ENCODE measurements around the gene RNF44. TPM values are rescaled to one million over a fixed set of nuclear protein-coding genes. Genes with fewer than 3 reads are reported as not detected.
"Not testable (repeated sequence)": the region's sequence is repeated elsewhere in the genome, so short reads cannot be mapped to it uniquely, and the experiment has no call there.

Gene RNF44
- total RNA-seq, 1 donor from 2014 or later, result 9.8 TPM

DNA sequence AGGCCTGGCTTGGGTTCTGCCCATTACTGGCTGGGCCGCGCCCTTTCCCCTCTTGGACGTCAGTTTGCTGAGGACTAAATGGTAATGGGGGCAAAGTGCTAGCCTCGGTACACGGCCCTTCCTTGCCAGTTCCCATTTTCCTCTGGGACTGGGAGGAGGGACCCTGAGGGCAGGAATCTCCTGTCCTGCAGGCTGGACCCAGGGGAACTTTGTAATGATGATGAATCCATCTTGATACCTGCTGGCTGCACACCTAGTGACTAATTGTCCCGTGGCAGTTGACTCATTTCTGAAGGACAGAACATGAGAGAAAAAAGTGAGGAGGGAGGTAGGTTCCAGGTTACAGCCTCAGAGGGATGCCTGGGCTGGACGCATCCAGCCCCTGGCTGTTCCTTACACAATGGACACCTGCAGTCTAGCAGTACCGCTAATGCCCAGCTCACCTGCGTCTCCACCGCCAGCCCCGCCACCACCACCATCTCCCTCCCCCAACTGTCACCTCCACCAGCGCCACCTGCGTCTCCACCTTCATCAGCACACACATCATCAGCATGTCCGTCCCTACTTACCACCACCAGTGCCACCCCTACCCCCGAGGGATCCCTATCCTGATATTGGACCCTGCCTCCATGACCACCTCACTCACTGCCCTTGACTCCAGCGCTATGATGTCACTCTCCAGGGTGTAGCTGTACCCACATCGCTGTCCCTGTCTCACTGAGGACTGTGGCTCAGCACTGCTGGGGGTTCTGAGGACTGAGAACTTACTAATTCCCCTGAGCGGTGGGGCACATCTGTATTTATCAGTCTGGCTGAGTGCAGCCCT, 16.3 kb upstream of the RNF44 start:
- DNase-seq (ENCODE audit: low spot score in 2 of 2) (no peak), FAIRE-seq (no peak)

GRCh38 chr5:176552332-176552869, 15.2 kb upstream of the RNF44 start:
- no peak for DNase-seq (ENCODE audit: low spot score in 2 of 2)
- no peak for FAIRE-seq

GRCh38 chr5:176550937-176551336, 13.7 kb upstream of the RNF44 start:
- DNase-seq (ENCODE audit: low spot score in 2 of 2); FAIRE-seq: not testable (repeated sequence)

DNA sequence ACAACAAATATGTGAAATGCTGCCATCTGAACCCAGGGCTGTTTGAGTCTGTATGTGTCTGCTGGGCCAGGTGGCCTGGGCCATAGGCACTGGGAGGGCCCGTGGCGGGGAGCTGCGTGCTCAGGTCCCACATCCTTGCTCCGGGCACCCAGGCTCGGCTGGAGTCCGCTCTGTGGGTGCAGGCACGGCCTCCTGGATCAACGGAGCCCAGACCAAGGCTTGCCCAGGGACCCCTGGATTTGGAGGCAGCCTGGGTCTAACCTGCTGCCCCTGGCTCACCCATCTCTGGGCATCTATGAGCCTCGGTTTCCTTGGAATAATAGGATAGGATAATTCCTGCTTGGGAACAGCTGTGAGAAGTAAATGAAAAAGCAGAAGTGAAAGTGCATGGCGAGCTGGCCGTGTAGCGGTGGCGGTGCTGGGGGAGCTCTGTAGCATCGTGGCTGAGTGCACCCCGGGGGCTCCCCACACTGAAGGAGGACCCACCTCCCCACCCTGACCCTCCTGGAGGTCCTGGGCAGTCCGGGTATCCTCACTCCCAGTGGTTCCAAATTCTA, 13.2 kb upstream of the RNF44 start:
- DNase-seq (ENCODE audit: low spot score in 2 of 2), result no peak
- FAIRE-seq, result no peak

- DNase-seq (ENCODE audit: low spot score in 2 of 2) (no peak), FAIRE-seq (no peak)
Observed at GRCh38 chr5:176549871-176550270, 12.7 kb upstream of the RNF44 start.

GRCh38 chr5:176548967-176549444, 11.8 kb upstream of the RNF44 start, which contains the start of gene CDHR2:
Gene CDHR2, plus strand, starts transcription at chr5:176549342. Its CDS starts 16,011 bp downstream, at chr5:176565353.
- DNase-seq (ENCODE audit: low spot score in 2 of 2) (no peak), FAIRE-seq (no peak)

- DNase-seq (ENCODE audit: low spot score in 2 of 2) (no peak), FAIRE-seq (no peak)
Observed at GRCh38 chr5:176547802-176548201, 10.6 kb upstream of the RNF44 start.

DNA sequence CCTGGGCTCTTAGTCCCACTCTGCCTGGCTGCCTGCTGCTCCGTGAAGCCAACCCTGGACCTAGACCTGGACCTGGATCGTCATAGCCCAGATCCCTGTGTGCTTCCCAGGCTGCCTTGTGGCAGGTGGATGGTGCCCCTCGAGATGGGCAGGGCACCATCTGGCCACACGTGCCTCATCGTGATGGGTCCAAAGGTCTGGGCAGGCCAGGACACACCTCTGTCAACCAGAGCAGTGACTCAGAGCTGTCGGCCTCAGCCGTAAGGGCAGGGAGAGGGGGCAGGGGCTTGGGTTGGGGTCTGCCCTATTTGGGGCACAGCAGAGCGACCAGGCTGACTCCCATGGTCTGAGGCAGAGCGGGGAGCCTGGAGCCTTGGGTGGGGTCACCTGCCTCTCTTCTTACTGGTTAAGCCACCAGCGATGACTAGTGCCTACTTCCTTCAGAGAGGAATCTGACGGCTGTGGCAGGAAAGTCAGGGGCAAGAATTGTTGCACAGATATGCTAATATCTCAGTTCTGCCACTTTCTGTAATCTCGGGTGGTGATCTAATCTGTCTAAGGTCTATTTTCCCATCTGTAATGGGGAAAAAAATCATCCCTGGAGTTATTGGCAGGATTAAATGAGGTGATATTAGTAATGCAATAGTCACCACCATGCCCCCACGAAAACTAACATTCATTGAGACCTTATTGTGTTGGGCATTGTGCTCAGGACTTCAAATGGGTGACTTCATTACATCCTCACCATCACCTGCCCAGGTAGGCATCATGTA, 8.7 kb upstream of the RNF44 start:
- no peak for FAIRE-seq
- no peak for DNase-seq (ENCODE audit: low spot score in 2 of 2)

GRCh38 chr5:176545388-176545736, 8.2 kb upstream of the RNF44 start:
- DNase-seq (ENCODE audit: low spot score in 2 of 2) (no peak), FAIRE-seq (no peak)

DNA sequence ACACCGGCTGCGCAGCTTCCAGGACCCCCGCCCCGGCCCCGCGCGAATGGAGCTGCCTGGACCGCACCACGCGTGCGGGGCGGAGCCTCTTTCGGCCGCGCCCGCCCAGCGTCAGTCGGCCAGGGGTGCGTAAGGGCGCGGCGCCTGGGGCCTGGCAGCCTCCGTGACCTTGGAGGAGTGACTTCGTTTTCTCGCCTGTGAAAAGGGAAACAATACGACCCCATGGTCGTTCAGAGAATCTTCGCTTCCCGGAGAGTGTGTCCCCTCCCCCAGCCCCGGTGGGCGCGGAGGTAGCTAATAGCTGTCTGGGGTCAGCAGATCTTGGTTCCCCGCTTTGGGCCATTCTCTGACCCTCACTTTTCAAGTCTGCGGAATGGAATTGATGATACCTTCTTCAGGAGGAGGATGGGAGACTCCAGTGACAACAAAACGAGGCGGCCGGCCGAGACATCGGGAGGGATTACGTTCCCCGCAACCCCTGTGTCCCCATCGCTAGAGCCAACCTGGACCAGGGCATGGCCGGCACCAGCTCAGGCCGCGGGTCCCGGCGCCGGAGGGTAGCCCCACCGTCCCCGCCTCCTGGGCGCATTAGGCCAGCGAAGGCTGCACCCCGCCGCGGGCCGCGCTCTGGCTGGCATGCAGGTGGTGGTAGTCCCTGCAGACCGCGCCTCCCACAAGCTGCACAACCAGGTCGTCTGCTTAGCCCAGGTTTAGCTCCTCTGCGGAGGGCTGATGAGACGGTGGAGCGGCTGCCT, 6.4 kb upstream of the RNF44 start:
- DNase-seq (ENCODE audit: low spot score in 2 of 2), result peak; percentile 58 to 66

GRCh38 chr5:176542596-176543427, 5.6 kb upstream of the RNF44 start:
- FAIRE-seq, result no peak
- peak in 1 of 2 donors; percentile 58 for DNase-seq (ENCODE audit: low spot score in 2 of 2)

More for the DNA sequence above, 6.4 kb upstream of the RNF44 start:
- FAIRE-seq, result no peak

- no peak for DNase-seq (ENCODE audit: low spot score in 2 of 2)
- FAIRE-seq, result no peak
Observed at GRCh38 chr5:176542135-176542595, 5.0 kb upstream of the RNF44 start.

DNA sequence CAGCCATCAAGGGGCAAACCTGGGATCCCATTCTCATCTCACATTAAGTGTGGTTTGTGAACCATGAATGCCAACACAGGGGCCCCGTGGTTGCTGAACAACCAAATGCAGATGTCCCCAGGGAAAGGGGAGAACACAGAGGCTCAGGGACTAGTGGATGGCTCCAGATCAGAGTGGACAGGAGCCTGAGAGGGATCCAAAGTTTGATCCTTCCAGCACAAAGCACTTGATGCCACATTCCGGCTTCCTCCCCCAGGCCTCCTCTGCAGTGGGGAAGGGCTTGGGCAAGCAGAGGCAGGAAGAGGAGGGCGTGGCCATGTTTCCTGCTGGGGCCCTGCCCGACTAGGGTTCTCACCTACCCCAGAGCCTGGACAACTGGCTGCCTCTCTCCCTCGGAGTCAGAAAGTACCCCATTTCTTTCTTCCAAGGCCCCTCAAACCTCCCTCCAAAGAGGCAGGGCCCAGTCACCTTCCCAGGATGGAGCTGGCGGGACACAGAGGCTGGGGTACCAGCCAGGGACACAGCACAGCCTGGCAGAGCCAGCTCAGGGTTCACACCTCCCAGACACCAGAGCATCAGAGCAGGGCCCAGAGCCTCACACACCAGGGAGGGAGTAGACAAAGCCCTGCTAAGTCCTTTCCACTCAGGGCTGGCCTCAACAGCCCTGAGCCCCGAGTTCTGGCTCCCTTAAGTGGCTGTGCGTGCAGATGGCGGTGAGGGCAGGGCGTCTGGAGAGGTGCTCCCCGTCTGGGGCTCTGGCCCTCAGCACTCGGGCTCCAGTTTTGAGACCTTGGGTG, 4.3 kb upstream of the RNF44 start:
- DNase-seq (ENCODE audit: low spot score in 2 of 2), result no peak
- no peak for FAIRE-seq

GRCh38 chr5:176540956-176541337, 3.7 kb upstream of the RNF44 start:
- no peak for FAIRE-seq
- no peak for DNase-seq (ENCODE audit: low spot score in 2 of 2)

- FAIRE-seq, result no peak
- no peak for DNase-seq (ENCODE audit: low spot score in 2 of 2)
Observed at GRCh38 chr5:176540476-176540899, 3.3 kb upstream of the RNF44 start.

DNA sequence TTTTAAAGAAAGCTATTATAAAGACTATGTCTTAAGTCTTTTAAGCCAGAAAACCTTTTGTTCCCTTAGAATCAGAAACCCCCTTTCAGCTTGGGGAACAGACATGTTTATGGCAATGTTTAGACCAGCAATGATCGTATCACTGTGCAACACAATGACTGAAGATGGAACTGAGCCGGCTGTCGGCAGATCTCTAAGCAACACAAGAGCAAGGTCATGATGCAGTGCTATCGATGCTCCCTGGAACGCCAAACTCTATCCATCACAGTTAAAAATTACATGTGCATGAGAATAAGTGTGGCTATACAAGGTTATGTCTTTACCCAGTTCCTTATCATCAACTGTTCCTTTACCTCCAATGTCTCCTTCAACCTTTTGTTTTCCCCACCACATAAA, 1.8 kb upstream of the RNF44 start:
- DNase-seq (ENCODE audit: low spot score in 2 of 2) (no peak), FAIRE-seq (no peak)

DNA sequence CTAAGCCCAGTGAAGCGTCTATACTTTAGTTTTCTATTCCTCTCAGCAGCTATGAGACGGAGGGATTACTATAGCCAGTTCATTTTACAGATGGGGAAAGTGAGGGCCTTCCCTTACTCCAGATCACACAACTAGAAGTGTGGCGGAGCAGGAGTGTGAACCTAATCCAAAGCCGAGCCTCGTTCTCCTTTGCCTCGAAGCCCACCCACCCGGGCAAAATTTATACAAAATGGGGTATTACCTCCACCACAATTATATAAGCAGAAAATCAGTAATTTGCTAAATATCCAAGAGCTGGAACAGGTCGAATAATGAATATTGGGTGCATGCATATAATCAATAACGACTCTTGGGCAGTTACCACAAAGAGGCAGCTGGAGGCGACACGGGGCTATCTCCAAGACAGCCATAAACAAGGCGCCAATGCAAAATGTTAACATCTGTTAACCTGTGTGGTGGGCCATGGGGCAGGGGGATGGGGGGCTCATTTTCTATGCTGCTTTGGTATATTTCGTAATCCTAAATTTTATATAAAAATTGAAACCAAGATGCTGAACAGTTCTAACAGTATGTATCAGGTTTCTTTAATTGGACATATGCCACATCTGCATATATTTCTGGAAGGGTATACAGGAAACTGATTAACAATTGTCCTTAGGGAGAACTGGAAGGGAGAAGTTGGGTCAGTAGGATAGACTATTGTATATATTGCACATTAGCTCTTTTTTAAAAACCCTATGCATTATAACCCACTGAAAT, 1.2 kb upstream of the RNF44 start:
- no peak for DNase-seq (ENCODE audit: low spot score in 2 of 2)

More for the DNA sequence above, 1.2 kb upstream of the RNF44 start:
- no peak for FAIRE-seq

Data from frontal cortex (tissue), 4 donors.